Gastrocnemius medialis (tissue), 4 donors: ENCODE measurements around the gene POU5F2.

Experiments used
- POLR2A ChIP-seq, 2 donors: fragments of 450-650 bp; IDR thresholded peaks; one replicate each; pipeline ENCODE4 v1.6.1; 2017; ENCODE audit warnings: antibody characterized with exemption in 2 of 2, mild to moderate bottlenecking in 2 of 2, moderate library complexity in 2 of 2
- TF ChIP-seq, protein P1 (sequence below), 5 experiments: fragments of 450-650 bp in 3 of 5; fragments of 200-600 bp in 2 of 5; sonication (generic) in 2 of 5; IDR thresholded peaks in 4 of 5; conservative IDR thresholded peaks in 1 of 5; 1 replicate in 4 of 5; 2 replicates in 1 of 5; pipeline ENCODE4 v1.5.1; 2016 to 2019; ENCODE audit warnings: antibody characterized with exemption in 5 of 5, mild to moderate bottlenecking in 3 of 5, moderate library complexity in 3 of 5

DNA sequence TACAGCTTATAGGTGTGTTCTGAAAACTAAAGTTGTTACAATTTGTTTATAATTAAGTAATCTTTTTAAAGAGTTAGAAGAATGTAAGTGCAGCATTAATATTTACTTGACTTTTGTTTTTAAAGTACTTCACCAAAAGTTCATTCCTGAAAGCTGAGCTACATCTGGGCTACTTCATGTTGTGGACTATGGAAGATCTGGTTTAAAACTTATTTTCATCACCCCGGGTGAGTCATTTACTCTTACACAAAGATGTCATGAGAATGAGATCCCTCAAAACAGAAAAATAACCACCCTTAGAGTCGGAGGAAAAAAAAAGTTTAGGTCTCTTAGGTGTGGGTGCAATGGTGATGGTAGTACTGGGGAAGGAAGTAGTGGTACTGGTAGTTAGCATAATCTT lies 5.1 kb downstream of the POU5F2 start:
- TF ChIP-seq, protein P1, sequence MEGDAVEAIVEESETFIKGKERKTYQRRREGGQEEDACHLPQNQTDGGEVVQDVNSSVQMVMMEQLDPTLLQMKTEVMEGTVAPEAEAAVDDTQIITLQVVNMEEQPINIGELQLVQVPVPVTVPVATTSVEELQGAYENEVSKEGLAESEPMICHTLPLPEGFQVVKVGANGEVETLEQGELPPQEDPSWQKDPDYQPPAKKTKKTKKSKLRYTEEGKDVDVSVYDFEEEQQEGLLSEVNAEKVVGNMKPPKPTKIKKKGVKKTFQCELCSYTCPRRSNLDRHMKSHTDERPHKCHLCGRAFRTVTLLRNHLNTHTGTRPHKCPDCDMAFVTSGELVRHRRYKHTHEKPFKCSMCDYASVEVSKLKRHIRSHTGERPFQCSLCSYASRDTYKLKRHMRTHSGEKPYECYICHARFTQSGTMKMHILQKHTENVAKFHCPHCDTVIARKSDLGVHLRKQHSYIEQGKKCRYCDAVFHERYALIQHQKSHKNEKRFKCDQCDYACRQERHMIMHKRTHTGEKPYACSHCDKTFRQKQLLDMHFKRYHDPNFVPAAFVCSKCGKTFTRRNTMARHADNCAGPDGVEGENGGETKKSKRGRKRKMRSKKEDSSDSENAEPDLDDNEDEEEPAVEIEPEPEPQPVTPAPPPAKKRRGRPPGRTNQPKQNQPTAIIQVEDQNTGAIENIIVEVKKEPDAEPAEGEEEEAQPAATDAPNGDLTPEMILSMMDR (IDR thresholded peaks at IDR 0.05 in 4 of 5, conservative IDR thresholded peaks at IDR 0.05 in 1 of 5), result no peak
- TF ChIP-seq POLR2A (IDR thresholded peaks at IDR 0.05), result no peak
